Ascending aorta (tissue), 2 donors: ENCODE results near the gene SLC43A2. TPM values are rescaled to one million over a fixed set of nuclear protein-coding genes. Genes with fewer than 3 reads are reported as not detected.
A peak's percentile ranks its signal among the peaks of the same experiment; 100 is the strongest.

ENCODE experiments used
- DNase-seq, 2 donors: peaks; one replicate each; pipeline ENCODE4 v3.0.0-alpha.2; 2019; ENCODE audit warnings: low spot score in 2 of 2
- H3K27ac ChIP-seq, 2 donors: fragments of 200-600 bp; sonication (generic); one replicate each; pipeline ENCODE4 v1.5.1; 2016 to 2017; ENCODE audit warnings: mild to moderate bottlenecking in 1 of 2
- H3K27me3 ChIP-seq: fragments of 200-600 bp; sonication (generic); one replicate; pipeline ENCODE4 v1.5.1; 2017
- H3K36me3 ChIP-seq, 2 donors: fragments of 200-600 bp; sonication (generic); one replicate each; pipeline ENCODE4 v1.5.1; 2016
- H3K4me1 ChIP-seq, 2 donors: fragments of 200-600 bp; sonication (generic); one replicate each; pipeline ENCODE4 v1.5.1; 2016 to 2017; ENCODE audit warnings: mild to moderate bottlenecking in 1 of 2
- H3K4me3 ChIP-seq, 2 donors: fragments of 200-600 bp; sonication (generic); one replicate each; pipeline ENCODE4 v1.5.1; 2016 to 2017; ENCODE audit warnings: mild to moderate bottlenecking in 1 of 2
- H3K9me3 ChIP-seq, 2 donors: fragments of 200-600 bp; sonication (generic); one replicate each; pipeline ENCODE4 v1.5.1; 2016
- CTCF ChIP-seq, 3 experiments: fragments of 200-600 bp in 2 of 3; fragments of 450-650 bp in 1 of 3; sonication (generic) in 2 of 3; IDR thresholded peaks; one replicate each; pipeline ENCODE4 v1.5.1; 2016 to 2019; ENCODE audit warnings: antibody characterized with exemption in 3 of 3, mild to moderate bottlenecking in 1 of 3, moderate library complexity in 1 of 3
- intact Hi-C: fragments of 100-400 bp; cut with DNase I; formaldehyde crosslinking; loops from one replicate; pipeline ENCODE4 v1.15.1; 2023
- total RNA-seq: library from RNA; depleted of rRNA; stranded (reverse); fragments of >200 nt; gene quantifications from one replicate; pipeline ENCODE4 v1.1.0, GENCODE V29; 2016

Gene SLC43A2
- total RNA-seq, 1 donor from 2014 or later, result 27.6 TPM

- Histone ChIP-seq H3K36me3 (peaks cover 39 to 65% of the 10 kb centered on the region in 2 donors), H3K27me3 (no peaks in the 10 kb centered on the region), H3K27ac (peak overlapping the region in 1 of 2 donors; percentile 54), H3K9me3 (no peaks in the 10 kb centered on the region), H3K4me1 (peaks cover 0 to 8% of the 10 kb centered on the region in 2 donors), H3K4me3 (no peak overlapping the region)
- no peak for TF ChIP-seq CTCF (IDR thresholded peaks at IDR 0.05)
- intact Hi-C loops, result no loop called here
- no peak for DNase-seq
Observed at GRCh38 chr17:1548032-1548431, 80.6 kb downstream of the SLC43A2 start.

GRCh38 chr17:1546292-1546922 is 82.2 kb downstream of the SLC43A2 start:
- no peak for DNase-seq
- peak overlapping the region; percentile 48 to 54 for H3K27ac ChIP-seq
- intact Hi-C loops, result no loop called here
- no peaks in the 10 kb centered on the region for H3K27me3 ChIP-seq
- no peak overlapping the region for H3K4me3 ChIP-seq
- H3K4me1 ChIP-seq, result peaks cover 0 to 8% of the 10 kb centered on the region in 2 donors
- TF ChIP-seq CTCF (IDR thresholded peaks at IDR 0.05), result no peak
- H3K9me3 ChIP-seq, result no peaks in the 10 kb centered on the region
- H3K36me3 ChIP-seq, result peaks cover 43 to 64% of the 10 kb centered on the region in 2 donors

DNA sequence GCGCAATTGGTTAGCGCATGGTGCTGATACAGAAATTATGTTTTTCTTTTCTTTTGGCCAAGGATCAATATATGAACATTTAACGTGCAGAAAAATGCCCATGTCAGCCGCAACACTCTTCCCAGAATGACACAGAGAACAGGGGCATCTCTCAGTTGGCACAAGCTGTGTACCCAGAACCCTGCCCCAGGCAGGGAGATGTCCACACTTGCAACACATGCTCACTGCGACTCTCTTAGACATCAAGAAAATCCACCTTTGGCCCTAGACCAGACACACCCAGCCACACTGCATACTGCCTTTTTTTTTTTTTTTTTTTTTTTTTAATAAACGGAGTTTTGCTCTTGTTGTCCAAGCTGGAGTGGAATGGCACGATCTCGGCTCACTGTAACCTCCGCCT is 83.0 kb downstream of the SLC43A2 start:
- DNase-seq, result no peak
- H3K4me3 ChIP-seq, result no peak overlapping the region
- peaks cover 46 to 64% of the 10 kb centered on the region in 2 donors for H3K36me3 ChIP-seq
- H3K27ac ChIP-seq, result no peak overlapping the region
- no peaks in the 10 kb centered on the region for H3K9me3 ChIP-seq
- peaks cover 0 to 8% of the 10 kb centered on the region in 2 donors for H3K4me1 ChIP-seq
- intact Hi-C loops, result no loop called here
- H3K27me3 ChIP-seq, result no peaks in the 10 kb centered on the region
- TF ChIP-seq CTCF (IDR thresholded peaks at IDR 0.05), result no peak

- no peak overlapping the region for H3K27ac ChIP-seq
- peaks cover 57 to 68% of the 10 kb centered on the region in 2 donors for H3K36me3 ChIP-seq
- DNase-seq, result no peak
- H3K27me3 ChIP-seq, result no peaks in the 10 kb centered on the region
- TF ChIP-seq CTCF (IDR thresholded peaks at IDR 0.05), result no peak
- H3K4me1 ChIP-seq, result peaks cover 0 to 6% of the 10 kb centered on the region in 2 donors
- intact Hi-C loops, result no loop called here
- H3K9me3 ChIP-seq, result no peaks in the 10 kb centered on the region
- H3K4me3 ChIP-seq, result no peak overlapping the region
Observed at GRCh38 chr17:1542316-1542715, 86.3 kb downstream of the SLC43A2 start.

- Histone ChIP-seq H3K36me3 (peaks cover 66 to 73% of the 10 kb centered on the region in 2 donors), H3K27me3 (no peaks in the 10 kb centered on the region), H3K9me3 (no peaks in the 10 kb centered on the region), H3K27ac (no peak overlapping the region), H3K4me3 (no peak overlapping the region), H3K4me1 (peaks cover 0 to 5% of the 10 kb centered on the region in 2 donors)
- no peak for TF ChIP-seq CTCF (IDR thresholded peaks at IDR 0.05)
- no peak for DNase-seq
- intact Hi-C loops, result no loop called here
Observed at GRCh38 chr17:1541367-1541904, 87.2 kb downstream of the SLC43A2 start.
